ENCODE results near the gene SIRT4. TPM values are rescaled to one million over a fixed set of nuclear protein-coding genes. Genes with fewer than 3 reads are reported as not detected.

SIRT4 gene
- total and polyA plus RNA-seq, 2 of the 13 experiments (the other 11 are each of a cell fraction or from before 2014, with no cell fraction given): 3.4 to 5.8 TPM

DNA sequence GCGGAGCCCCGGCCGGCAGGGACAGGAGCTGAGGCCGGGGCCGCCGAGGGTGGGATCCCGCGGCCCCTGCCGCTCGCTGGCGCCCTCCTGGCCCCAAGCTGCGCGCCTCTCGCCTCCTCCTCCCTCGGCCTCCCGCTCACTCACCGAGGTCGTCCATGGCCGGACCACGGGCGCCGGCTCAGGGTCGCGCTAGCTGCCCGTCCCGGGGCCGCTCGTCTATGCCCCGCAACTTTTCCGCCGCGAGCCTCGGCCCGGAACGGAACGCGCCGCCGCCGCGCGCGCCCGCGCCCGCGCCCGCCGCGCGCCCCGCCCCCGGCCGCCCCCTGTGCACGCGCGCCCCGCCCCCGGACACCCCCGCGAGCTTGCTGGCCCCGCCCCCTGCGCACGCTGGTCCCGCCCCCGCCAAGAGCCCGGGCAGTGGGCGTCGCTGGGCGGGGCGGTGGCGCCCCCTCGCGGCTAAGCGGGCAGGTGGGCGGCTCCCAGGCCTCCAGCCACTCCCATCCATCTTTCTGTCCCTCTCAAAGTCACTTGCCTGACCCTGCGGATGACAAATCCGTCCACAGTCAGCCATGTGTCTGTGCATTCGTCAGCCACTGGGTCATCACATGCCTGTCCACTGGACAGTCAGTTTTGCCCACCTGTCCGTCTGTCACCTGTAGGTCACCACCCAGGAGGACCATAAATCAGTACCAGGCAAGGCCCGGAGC, 36.5 kb upstream of the SIRT4 start, which contains the start of gene PXN (continued):
- TF ChIP-seq BCLAF1 (IDR thresholded peaks at IDR 0.05) (no peak), ZNF564 (CRISPR knock-in tag; IDR thresholded peaks at IDR 0.05) (no peak), ZSCAN29 (CRISPR knock-in tag; conservative IDR thresholded peaks at IDR 0.05) (no peak), TFAP4 (IDR thresholded peaks at IDR 0.05; ENCODE audit: borderline replicate concordance, low read depth) (no peak), HDAC1 (CRISPR knock-in tag; IDR thresholded peaks at IDR 0.05) (peak; percentile 59; the same call in 1 of the 2 replicates), PHF5A (CRISPR knock-in tag; IDR thresholded peaks at IDR 0.05; ENCODE audit: low read depth, unreplicated experiment) (no peak), MNT (IDR thresholded peaks at IDR 0.05) (peak; percentile 67), KAT7 (CRISPR knock-in tag; IDR thresholded peaks at IDR 0.05; ENCODE audit: borderline replicate concordance) (no peak; the same call in 1 of the 2 replicates), ZNF251 (CRISPR knock-in tag; IDR thresholded peaks at IDR 0.05) (no peak)
- TF ChIP-seq, protein P1, sequence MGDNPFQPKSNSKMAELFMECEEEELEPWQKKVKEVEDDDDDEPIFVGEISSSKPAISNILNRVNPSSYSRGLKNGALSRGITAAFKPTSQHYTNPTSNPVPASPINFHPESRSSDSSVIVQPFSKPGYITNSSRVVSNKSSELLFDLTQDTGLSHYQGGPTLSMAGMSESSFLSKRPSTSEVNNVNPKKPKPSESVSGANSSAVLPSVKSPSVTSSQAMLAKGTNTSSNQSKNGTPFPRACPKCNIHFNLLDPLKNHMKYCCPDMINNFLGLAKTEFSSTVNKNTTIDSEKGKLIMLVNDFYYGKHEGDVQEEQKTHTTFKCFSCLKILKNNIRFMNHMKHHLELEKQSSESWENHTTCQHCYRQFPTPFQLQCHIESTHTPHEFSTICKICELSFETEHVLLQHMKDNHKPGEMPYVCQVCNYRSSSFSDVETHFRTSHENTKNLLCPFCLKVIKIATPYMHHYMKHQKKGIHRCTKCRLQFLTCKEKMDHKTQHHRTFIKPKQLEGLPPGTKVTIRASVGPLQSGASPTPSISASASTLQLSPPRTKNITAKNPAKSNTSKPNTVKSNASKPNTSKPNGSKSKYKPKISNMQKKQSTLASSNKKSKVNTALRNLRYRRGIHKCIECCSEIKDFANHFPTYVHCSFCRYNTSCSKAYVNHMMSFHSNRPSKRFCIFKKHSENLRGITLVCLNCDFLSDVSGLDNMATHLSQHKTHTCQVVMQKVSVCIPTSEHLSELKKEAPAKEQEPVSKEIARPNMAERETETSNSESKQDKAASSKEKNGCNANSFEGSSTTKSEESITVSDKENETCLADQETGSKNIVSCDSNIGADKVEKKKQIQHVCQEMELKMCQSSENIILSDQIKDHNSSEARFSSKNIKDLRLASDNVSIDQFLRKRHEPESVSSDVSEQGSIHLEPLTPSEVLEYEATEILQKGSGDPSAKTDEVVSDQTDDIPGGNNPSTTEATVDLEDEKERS (CRISPR knock-in tag; IDR thresholded peaks at IDR 0.05): no peak
- TF ChIP-seq, protein P2, sequence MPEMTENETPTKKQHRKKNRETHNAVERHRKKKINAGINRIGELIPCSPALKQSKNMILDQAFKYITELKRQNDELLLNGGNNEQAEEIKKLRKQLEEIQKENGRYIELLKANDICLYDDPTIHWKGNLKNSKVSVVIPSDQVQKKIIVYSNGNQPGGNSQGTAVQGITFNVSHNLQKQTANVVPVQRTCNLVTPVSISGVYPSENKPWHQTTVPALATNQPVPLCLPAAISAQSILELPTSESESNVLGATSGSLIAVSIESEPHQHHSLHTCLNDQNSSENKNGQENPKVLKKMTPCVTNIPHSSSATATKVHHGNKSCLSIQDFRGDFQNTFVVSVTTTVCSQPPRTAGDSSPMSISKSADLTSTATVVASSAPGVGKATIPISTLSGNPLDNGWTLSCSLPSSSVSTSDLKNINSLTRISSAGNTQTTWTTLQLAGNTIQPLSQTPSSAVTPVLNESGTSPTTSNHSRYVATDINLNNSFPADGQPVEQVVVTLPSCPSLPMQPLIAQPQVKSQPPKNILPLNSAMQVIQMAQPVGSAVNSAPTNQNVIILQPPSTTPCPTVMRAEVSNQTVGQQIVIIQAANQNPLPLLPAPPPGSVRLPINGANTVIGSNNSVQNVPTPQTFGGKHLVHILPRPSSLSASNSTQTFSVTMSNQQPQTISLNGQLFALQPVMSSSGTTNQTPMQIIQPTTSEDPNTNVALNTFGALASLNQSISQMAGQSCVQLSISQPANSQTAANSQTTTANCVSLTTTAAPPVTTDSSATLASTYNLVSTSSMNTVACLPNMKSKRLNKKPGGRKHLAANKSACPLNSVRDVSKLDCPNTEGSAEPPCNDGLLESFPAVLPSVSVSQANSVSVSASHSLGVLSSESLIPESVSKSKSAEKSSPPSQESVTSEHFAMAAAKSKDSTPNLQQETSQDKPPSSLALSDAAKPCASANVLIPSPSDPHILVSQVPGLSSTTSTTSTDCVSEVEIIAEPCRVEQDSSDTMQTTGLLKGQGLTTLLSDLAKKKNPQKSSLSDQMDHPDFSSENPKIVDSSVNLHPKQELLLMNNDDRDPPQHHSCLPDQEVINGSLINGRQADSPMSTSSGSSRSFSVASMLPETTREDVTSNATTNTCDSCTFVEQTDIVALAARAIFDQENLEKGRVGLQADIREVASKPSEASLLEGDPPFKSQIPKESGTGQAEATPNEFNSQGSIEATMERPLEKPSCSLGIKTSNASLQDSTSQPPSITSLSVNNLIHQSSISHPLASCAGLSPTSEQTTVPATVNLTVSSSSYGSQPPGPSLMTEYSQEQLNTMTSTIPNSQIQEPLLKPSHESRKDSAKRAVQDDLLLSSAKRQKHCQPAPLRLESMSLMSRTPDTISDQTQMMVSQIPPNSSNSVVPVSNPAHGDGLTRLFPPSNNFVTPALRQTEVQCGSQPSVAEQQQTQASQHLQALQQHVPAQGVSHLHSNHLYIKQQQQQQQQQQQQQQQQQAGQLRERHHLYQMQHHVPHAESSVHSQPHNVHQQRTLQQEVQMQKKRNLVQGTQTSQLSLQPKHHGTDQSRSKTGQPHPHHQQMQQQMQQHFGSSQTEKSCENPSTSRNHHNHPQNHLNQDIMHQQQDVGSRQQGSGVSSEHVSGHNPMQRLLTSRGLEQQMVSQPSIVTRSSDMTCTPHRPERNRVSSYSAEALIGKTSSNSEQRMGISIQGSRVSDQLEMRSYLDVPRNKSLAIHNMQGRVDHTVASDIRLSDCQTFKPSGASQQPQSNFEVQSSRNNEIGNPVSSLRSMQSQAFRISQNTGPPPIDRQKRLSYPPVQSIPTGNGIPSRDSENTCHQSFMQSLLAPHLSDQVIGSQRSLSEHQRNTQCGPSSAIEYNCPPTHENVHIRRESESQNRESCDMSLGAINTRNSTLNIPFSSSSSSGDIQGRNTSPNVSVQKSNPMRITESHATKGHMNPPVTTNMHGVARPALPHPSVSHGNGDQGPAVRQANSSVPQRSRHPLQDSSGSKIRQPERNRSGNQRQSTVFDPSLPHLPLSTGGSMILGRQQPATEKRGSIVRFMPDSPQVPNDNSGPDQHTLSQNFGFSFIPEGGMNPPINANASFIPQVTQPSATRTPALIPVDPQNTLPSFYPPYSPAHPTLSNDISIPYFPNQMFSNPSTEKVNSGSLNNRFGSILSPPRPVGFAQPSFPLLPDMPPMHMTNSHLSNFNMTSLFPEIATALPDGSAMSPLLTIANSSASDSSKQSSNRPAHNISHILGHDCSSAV (CRISPR knock-in tag; IDR thresholded peaks at IDR 0.05; ENCODE audit: borderline replicate concordance): no peak

Measured in HepG2 (cell line).